GM19467 (cell line): ENCODE measurements around the gene PSMG3.
A peak's percentile ranks its signal among the peaks of the same experiment; 100 is the strongest.

Experiments used
- ATAC-seq: cut with Tn5 transposase; IDR thresholded peaks from one replicate; pipeline ENCODE4 v1.9.1; 2021; ENCODE audit warnings: mild to moderate bottlenecking, moderate library complexity; ENCODE audit not compliant: unreplicated experiment

PSMG3 gene

GRCh38 chr7:1580422-1581030 is 10.7 kb upstream of the PSMG3 start:
- no peak for ATAC-seq

- peak; percentile 77 for ATAC-seq
These were observed 9.9 kb upstream of the PSMG3 start for GRCh38 chr7:1579481-1580421.

- no peak for ATAC-seq
These were observed 8.7 kb upstream of the PSMG3 start for GRCh38 chr7:1578513-1578912.

GRCh38 chr7:1576521-1577253 is 6.9 kb upstream of the PSMG3 start:
- no peak for ATAC-seq

GRCh38 chr7:1575809-1576208 is 6.0 kb upstream of the PSMG3 start:
- no peak for ATAC-seq

GRCh38 chr7:1572111-1572822 is 2.4 kb upstream of the PSMG3 start:
- no peak for ATAC-seq

- no peak for ATAC-seq
These were observed 396 bp downstream of the PSMG3 start for GRCh38 chr7:1569440-1569832.

- ATAC-seq, result no peak
These were observed 816 bp downstream of the PSMG3 start for GRCh38 chr7:1569016-1569415.

GRCh38 chr7:1567896-1568510 is 1.8 kb downstream of the PSMG3 start:
- no peak for ATAC-seq

GRCh38 chr7:1567049-1567771 is 2.6 kb downstream of the PSMG3 start:
- ATAC-seq, result no peak

GRCh38 chr7:1566687-1567048 is 3.2 kb downstream of the PSMG3 start:
- ATAC-seq, result no peak

GRCh38 chr7:1564603-1565022 is 5.2 kb downstream of the PSMG3 start:
- ATAC-seq, result no peak

GRCh38 chr7:1563981-1564602 is 5.7 kb downstream of the PSMG3 start:
- ATAC-seq, result no peak

GRCh38 chr7:1562597-1563051 is 7.2 kb downstream of the PSMG3 start:
- ATAC-seq, result no peak

GRCh38 chr7:1562116-1562515 is 7.7 kb downstream of the PSMG3 start:
- ATAC-seq, result no peak

- no peak for ATAC-seq
These were observed 8.5 kb downstream of the PSMG3 start for GRCh38 chr7:1561036-1561940.

GRCh38 chr7:1560620-1561031 is 9.2 kb downstream of the PSMG3 start:
- ATAC-seq, result no peak
